HG03025 (cell line): ENCODE results near the gene MGMT.
A peak's percentile ranks its signal among the peaks of the same experiment; 100 is the strongest.

Experiments
- ATAC-seq: cut with Tn5 transposase; IDR thresholded peaks from one replicate; pipeline ENCODE4 v1.9.1; 2021; ENCODE audit warnings: mild to moderate bottlenecking, moderate library complexity; ENCODE audit not compliant: unreplicated experiment, low FRiP score

The MGMT gene

DNA sequence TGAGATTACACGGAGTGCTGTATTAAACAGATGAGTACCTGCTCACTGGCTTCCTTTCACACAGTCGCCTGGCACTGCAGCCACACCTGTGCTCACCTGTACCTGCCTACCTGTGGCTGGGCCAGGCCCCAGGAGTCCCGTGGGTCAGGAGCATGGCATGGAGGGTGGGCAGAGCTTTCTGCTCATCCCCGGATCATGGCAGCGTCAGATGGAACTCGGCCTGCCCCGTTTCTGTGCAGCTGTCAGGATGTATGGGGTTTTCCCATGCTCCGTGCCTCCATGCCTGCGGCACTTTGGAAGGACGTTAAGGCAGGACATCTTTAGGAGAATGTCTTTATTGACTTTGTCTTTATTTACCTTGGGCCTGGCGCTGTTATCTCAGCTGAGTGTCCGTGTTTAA lies 112.2 kb downstream of the MGMT start:
- ATAC-seq = no peak

DNA sequence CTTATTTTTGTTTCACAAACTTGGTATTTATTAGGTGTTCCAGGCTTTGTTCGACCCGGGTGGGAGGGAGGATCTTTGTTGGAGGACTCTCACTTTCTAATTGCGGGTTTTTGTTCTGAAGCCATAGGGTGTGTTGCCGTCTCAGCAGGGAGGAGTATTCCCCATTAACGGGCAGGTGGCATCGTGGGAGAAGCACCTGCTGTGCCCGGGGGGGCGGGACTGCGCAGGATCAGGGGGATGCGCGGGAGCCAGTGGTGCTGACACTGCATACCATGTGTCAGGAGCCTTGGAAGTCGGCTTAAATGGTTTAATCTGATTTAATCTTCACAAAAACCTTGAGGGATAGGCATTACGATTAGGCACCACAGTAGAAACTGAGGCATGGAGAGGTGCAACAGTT lies 113.0 kb downstream of the MGMT start:
- ATAC-seq = no peak

DNA sequence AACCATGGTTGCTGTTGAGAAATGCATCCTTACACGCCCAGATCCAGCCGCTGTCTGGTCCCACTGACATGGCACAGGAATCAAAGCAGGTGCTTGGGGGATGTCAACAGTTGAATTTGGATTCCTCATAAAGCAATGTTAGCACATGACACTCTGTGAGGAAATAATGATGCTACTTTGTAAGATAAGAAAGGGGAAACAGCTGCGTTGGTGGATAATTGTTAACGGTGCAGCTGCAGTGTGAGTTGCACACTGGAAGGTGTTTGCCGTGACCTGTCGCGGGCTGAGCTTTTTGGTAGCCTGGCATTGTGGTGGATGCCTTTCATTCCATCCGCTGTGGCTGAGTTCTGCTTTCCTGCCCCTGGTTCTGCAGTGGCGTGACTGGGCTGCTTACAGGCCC lies 113.9 kb downstream of the MGMT start:
- no peak for ATAC-seq

DNA sequence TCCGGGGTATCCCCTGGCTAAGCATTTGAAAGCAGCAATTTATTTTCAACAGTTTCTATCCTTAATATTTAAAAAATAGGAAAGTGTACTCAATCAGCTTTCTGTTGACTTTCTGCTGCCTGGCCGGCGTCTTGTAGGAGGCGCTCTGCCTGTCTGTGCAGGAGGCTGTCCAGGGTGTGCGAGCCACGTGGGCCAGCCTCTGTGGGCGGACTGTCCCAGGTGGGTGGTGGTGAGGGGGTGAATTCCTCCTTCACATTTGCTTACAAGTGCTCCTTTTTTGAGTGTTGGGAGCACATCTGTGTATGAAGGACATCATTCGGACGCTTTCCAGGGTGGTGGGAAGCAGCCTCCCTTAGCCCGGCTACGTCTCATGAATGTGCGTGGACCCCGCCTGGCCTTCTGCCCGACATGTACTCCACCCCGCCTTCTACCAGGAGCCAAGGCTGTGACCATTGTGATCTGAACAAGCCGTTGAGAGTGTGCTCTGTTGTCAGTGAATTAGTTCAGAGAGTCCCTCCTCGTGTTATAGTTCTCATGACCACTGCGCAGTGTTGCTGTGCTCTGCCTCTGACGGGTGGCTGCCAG lies 114.9 kb downstream of the MGMT start:
- ATAC-seq = no peak

DNA sequence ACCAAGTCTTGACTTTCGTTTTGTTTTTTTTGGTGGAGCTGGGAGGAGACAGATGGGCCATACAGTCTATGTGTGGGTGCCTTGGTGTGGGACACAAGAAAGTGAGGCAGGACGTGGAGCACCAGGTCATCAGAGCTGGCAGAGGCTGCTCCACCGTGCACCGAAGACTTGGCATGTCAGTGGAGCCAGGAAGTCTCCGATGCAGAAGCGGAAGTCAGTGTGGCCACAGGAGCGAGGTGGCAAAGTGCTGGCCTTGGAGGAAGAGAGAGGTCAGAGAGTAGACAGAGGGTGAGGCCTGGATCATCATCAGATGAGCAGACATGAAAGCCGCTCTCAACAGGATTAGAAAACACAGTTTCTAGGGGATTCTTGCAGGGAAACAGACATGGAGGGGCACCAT lies 116.8 kb downstream of the MGMT start:
- no peak for ATAC-seq

DNA sequence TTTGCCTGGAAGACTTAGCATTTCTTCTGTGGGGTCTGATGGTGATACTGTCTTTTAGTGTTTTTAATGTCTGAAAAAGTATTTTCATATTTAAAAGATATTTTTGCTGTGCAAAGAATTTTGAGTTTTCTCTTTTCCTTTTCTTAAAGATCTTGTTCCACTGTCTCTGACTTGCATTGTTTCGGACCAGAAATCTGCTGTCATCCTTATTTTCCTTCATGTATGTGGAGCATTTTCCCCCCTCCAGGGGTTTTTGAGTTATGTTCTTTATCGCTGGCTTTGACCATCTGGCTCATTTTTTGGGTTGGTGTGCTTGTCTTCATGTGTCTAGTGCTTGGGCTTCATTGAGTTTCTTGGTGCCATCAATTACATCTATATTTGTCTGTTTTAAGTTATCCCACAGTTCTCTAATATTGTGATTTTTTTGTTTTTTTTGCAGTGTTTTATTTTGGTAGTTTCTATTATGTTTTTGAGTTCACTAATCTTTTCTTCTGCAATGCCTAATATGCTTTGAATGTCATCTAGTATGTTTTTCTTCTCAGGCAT lies 119.9 kb downstream of the MGMT start:
- no peak for ATAC-seq

DNA sequence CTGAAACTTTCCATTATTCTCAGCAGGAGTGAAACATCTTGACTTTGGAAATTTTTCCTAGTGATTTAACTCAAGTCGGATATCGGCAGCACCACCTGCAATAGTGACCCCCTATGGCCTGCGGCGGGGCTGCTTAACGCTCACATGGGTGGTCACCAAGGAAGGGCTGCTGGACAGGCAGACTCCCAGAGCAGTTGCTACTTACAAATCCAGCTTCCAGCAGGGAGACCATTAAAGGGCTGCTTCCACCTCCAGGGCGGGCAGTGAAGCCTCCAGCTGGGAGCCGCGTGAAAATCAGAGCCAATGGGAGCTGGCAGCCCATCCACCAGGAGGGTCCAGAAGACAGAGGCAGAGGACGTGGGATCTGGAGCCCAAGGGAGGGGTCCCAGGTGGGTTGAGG lies 122.5 kb downstream of the MGMT start:
- ATAC-seq = no peak

DNA sequence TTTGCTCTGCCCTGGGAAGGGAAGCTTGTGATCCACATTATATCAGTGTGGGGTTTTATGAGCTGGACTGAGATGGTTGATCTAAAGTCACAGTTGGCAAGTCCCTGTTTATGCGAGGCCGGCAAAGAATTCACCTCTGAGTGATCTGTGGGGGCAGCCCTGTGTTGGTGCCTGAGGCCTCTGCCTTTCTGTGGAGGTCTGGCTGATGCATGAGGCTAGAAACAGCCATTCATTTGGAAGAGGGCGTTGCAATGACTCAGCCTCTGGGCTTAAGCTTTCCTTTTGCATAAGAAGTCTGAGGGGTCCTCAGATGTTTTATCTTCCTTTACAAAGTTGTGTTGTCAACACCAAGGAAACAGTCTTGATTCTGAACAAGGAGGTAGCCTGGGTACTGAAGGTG lies 126.9 kb downstream of the MGMT start:
- ATAC-seq = no peak

DNA sequence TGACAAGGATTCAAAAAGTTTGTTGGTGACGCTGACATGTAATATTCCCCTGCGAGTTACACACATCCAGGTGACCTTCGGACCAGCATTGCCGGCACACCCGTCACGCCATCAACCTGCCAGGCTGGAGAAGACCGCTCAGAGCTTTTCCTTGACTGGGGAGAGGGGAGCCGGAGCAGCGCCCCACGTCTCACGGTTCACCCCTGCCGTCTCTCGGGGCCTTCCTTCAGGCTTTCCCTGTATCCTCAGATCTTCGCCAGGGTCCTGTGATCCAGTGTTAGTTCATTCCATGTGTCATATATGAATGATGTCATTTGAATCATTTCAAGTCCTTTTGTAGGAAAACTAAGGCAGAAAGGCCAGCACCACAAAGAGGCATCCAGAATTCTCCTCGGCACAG lies 127.8 kb downstream of the MGMT start:
- ATAC-seq = no peak

DNA sequence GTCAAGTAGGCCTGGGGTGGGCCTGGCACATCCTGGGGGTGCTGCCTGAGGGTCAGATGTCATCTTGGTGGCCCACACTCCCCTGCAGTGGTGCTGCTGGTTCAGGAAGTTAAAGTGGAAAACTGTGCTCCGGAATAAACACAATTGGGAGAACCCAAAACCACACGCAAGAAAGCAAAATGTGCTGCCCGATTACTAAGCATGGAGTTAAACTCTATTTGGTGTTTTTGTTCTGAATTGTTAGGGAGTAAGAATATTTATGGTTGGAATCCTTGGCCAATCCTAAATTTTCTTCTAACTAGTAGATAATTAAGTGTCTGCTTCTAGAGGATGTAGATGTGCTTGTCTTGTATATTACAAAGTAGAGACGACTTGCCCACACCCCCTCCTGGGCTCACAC lies 131.4 kb downstream of the MGMT start:
- ATAC-seq = no peak

DNA sequence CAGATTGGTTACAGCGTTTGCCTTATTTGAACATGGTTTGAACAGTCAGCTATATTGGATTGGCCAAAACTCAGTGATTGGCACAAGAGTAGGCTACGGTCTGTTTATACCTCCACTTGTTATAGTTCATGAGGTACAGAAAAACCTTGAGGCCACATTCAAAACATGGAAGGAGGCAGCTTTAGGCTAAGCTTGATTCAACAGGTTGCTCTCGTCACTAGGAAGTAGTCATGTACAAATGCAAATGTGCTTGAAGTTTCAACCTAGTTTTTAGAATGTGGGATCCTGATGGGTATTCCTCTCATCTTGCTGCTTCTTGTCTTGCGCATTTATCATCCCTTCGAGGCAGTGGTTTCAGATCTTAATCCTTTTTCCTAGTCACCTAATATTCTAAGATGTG lies 132.1 kb downstream of the MGMT start:
- ATAC-seq = no peak

DNA sequence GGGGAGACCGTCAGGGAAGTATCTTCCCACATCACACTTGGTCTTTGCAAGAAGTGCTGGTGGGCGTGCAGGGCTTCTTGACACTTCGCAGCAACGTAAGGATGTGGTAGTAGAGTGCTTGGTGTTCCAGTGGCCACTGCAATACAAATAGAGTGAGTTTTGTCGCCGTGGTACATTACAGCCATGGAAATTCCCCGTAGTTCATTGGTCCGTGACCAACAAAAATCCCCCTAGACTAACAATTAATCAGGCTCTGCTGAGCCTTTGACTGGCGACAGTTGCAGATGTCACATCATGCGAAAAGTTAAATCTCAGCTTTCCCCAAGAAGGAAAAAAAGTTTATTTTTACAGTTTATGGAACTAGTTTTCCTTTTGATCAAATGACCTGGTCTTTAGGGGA lies 134.7 kb downstream of the MGMT start:
- peak; percentile 16 for ATAC-seq

DNA sequence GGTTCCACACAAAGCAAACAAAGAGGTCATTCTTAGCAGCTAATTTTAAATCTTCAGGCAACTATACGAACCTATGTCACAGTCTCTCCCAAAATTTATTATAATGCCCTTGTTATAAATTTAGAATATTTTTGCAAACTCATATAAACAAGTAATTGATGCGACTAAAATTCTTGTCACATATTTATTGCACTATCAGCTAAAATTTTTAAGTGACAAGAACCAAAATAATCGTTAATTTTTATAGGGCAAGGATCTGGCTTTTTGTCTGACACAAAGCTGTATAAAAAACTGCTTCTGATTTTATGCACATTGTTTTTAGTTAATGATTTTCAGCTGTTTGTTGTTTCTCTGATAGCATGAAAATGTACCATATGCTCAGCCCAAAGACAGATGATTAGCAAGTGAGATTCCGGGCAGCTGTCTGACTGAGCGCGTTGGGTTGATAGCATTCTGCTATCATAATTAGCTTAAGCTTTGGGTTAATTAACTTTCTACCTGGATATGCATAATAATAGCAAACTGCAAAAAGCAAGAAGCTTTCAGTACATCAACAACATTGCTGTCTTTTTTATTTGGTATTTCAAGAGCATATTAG lies 136.0 kb downstream of the MGMT start:
- no peak for ATAC-seq

DNA sequence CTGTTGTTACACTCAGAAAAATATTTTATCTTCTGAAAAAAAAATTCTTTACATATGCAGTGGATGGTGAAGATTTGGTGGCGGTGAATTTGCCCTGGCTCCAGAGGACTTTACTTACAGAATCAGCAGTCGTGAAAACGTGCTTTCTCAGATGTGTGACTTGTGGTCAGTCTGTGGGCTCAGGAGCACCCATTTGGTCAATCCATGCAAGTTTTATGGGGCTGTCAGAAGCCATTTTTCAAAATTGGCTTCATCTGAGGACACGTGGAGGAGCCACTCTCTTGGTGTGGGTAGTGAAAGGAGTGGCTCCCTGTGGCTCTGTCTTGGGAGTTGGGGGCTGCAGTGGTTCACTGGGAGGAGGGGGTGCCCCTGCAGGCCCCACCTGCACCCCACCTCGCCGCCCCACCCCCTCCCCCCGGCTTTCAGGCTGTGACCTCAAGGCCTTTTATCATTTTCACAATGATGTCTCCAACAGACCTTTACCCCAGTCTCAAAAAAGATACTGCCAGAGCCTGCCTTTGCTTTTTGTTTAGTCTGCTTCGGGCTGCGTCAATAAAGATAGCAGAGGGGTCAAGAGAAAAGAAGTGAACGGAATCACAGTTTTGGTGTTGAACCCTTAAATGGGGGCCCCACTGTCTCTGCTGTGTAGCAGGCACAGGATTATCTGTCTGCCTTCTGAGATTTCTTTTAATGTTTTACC lies 137.4 kb downstream of the MGMT start:
- ATAC-seq = peak; percentile 38

DNA sequence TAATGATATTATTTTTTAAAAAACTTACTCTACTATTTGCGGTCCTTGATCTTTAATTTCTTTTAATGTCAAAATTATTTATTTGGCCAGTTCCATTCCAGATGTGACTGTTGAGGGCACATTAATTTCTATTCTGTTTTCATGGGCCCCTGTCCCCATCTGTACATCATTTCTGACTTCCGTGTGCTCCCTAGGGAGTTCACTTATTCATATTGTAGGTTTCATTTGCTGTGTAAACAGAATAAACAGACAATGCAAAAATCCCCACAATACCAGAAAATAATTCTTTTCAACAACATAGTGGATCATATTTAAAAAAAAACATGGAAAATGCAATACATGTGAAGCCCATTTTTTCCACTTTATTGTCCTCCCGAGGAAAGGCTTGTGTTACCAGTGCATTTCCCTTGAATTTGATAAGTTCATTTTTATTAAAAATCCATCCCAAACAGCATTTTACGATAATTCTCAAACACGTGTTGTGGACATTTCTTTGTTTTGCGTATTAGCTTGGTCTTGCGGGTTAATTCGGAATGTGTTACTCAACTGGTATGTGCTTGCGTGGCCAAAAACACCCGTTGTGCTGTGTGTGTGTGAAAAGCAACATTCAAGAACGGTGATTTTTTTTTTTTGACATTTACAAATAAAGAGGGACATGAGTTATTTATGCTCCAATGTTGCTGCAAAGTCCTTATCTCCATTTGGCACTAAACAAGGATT lies 138.4 kb downstream of the MGMT start:
- peak; percentile 37 for ATAC-seq

DNA sequence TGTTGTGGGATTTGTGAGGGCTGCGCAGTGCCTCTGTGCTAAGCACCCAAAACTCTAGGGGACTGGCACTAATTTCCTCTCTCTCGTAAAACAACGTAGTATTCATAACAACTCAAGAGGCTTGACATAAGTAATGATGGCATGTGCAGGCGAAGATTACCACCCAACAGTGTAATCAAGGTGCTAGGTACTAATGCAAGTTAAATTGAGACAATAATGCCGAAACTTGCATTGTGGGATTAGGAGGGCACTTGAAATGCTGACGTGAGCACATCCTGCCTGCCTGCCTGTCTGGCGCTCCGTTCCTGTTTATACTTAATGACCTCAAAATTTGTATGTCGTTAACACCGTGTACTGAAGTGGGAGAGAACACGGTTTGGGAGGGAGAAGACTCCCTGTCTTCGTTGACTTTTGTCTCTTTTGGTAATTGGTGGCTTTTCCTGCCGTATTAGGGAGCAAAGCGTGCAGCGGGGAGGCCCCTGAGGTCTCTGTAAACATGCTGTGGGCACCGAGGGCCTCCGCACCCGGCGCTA lies 139.0 kb downstream of the MGMT start:
- ATAC-seq = peak; percentile 42

DNA sequence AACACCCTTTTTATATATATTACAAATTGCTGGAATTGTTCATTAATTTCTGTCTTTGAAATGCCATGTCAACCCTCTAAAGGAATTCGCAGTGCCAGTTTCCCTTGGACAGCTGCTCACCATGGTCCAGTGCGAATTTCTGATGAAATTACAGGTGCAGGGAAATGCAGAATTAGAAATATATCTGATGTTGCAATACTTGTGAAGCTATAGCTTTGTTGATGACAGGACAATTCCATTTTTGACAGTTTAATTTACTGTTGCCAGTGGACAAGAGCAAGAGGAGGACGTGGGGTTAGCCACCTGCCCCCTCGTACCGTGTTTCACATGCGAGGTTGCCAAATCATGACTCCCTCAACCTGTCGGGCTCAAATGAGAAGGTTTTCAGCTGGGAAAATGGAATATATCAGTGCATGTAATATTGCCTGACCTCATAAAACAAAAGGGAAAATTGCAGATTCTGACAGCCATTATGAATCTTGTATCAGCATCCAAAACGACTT lies 140.6 kb downstream of the MGMT start:
- ATAC-seq = no peak

DNA sequence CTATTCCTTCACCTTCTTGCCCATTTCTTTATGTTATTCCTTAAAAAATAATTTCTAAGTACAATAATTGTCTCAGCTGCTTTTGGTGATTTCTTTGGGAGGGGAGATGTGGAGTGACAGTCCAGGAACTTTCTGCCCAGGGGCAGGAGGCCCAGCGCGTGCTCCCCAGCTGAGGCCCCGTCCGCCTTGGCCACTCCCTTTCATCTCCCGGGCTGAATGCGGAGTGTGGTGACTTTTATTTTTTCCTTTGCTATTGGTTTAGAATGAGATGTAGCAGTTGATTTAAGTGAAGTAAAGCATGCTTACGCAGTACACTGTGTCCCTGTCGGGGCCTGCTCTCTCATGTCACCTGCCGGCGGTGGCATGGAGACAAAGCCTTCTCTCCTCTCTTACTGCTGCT lies 141.6 kb downstream of the MGMT start:
- no peak for ATAC-seq

DNA sequence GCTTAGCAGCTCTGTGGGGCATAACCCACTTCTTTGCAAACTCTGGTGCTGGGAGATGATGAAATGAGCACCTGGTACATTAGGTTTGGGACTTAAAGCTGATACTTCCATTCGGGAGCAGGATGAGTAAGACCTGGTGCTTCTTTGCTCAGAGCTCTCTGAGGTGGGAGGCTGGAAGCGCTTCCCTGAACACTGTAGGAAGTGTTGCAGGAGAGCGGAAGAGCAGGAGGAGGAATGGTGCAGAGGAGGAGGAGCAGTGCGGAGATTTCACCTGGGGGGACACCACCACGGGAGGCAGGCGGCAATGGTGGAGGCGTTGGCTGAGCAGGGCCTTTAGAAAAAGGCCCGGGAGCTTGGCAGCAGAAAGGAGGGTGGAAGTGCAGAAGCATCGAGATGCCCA lies 142.5 kb downstream of the MGMT start:
- no peak for ATAC-seq

DNA sequence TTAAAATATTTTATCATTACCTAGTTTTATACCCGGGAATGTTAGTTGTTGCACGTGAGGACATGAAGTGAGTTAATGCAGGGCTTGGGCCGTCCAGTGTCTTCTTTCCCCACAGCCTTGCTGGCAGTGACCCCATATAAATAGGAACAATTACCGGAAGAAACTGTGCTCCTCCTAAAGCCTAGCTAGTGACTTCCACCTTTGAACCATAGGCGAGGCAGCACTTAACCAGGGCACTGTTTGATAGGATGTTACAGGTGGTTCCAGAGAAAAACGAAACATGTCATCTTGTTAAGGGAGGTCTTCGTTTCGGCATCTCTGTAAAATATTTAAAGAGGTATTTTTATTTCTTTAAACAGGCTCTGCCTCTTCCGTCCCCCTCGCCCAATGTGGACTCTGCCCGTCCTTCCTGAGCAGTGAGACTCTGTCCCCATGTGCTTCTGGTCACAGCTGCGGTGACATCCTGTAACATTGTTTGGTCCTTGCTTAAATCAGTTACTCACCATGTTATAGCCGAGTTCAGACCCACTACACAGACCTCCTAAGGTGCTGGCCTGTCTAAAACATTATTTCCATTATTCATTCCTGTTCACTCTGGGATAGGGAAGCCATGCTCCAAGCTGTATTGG lies 145.6 kb downstream of the MGMT start:
- ATAC-seq = no peak
